HG03039 (cell line): ENCODE results near the gene ATG2B.

Experiments
- ATAC-seq: cut with Tn5 transposase; IDR thresholded peaks from one replicate; pipeline ENCODE4 v1.9.1; 2021; ENCODE audit warnings: mild to moderate bottlenecking, moderate library complexity; ENCODE audit not compliant: unreplicated experiment

The ATG2B gene

DNA sequence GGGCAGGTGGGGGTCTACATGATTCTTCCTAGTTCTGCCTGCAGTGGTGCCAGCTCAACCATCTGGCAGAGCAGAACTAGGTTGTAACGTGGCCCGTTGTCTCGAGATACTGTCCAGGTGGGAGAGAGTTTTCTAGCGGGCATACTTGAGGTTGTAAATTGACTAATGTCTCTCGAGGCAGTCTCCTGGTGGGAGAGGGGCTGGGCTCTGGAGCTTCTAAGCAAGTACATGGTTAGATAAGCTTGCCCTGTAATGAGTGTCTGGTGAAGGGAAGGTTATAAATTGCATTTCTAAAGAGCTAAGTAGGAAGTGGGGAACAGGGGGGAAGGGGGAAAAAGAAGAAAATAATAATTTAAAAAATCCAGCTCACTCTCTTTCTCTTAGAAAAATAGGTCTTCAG, 89.0 kb downstream of the ATG2B start:
- no peak for ATAC-seq

DNA sequence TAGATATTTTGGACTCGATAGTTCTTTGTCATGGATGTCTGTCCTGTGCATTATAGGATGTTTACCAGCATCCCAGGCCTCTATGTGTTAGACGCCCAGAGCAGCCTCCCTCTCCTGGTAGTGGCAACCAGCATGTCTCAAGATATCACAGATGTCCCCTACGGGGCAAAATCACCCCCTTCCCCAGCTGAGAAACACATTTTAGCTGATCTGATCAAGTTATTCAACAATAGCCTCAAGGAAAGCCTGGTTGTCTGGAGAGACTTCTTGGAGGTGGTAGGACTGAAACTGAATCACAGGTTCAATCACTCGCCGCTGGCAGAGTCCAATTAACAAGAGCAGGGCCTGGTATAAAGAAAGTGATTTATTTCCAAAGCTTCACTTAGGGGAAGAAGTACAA, 89.5 kb downstream of the ATG2B start:
- no peak for ATAC-seq

DNA sequence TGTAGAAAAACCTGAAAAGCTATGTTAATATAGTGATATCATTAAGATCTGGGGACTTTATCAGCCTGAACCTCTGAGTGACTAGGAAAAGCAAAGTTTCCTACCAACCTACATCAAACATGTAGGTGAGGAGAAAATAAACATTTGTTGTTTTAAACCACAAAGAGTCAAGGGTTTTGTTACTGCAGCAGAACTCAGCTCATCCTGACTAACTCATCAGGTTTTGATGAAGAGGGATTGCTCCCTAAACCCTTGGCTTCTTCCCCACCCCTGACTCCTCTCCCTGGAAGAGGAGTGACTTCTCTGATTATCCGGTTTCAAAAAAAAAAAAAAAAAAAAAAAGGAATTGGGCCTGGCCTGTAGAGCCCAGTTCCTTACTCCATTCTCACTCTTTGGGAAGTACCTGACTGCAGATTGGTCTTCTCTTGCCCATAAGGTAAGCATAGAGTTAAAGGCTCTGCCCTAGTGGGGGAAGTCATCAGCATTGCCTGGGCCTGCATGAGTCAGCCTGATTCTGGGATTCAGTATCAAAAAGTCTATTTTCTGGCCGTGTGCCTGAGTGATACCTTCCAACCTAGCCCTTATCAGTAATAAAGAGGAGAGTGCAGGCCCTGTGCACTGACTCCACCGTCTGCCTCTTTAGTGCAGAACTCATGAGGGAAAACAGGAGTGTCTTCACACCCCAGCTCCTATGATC, 90.2 kb downstream of the ATG2B start:
- no peak for ATAC-seq

DNA sequence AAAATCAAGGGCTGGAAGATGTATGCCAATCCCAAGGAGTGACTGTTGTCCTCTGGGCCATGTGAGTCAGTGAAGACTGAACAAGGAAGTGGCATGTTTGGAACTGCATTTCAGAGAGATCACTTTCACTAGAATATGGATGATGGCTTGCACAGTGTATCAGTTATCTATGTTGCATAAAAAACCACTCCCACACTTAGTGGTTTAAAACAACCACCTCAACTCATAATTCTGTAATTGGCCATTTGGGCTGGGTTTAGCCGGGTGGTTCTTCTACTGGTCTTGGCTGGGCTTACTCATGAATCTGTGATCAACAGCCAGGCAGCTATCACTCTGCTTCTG, 91.7 kb downstream of the ATG2B start:
- no peak for ATAC-seq

DNA sequence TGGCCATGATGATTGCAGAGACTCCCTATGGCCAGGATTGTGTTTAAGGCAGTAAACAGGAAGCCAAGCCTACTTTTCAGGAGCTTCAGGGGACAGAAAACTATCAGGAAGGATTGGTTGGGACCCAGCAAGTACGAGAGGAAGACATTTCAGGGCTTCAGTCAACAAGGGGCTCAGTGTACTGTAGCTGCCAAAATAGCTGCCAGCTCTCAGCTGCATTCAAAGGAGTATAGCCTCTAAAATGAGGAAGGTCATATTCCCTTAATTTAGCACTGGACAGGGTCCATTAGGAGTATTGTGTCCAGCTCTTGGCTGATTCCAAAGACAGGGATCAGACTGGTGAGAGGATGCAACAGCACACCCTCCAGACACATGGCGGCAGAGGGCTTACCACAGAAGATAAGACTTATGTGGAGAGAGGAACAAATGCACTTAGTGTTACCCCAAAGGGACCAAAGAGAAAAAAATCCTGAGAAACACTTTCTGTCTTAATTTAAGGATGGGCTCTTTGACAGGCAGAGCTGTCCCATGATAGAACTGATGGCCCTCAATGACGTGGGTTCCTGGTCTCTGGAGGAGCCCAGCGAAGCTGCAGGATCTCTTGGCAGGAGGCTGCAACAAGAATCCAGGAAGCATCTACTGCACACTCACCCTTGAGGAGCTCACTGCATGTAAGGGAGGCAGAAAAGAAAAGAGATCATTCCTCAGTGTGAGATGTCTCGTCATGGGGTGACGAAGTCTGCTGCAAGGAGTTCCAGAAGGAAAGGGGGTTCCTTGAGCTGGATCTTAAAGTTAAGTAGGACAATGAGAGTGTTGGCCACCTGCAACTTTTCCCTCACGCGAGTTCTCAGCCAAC, 92.3 kb downstream of the ATG2B start:
- ATAC-seq: no peak

DNA sequence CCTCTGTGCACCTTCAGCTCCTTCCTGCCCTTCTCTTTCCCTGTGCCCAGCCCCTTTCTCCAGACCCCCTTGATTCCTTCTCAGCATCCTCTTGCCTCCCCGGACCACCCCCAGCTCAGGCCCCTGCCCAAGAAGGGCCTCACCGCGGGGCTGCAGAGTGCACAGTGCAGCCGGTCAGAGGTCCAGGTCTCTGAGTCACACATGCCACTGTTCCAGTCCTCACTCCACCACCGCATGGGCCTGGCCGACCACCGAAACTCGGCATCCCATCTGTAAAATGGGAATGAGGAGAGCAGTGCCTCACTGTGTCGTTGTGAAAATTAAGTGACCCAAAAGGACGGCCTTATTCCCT, 93.8 kb downstream of the ATG2B start:
- ATAC-seq: no peak

DNA sequence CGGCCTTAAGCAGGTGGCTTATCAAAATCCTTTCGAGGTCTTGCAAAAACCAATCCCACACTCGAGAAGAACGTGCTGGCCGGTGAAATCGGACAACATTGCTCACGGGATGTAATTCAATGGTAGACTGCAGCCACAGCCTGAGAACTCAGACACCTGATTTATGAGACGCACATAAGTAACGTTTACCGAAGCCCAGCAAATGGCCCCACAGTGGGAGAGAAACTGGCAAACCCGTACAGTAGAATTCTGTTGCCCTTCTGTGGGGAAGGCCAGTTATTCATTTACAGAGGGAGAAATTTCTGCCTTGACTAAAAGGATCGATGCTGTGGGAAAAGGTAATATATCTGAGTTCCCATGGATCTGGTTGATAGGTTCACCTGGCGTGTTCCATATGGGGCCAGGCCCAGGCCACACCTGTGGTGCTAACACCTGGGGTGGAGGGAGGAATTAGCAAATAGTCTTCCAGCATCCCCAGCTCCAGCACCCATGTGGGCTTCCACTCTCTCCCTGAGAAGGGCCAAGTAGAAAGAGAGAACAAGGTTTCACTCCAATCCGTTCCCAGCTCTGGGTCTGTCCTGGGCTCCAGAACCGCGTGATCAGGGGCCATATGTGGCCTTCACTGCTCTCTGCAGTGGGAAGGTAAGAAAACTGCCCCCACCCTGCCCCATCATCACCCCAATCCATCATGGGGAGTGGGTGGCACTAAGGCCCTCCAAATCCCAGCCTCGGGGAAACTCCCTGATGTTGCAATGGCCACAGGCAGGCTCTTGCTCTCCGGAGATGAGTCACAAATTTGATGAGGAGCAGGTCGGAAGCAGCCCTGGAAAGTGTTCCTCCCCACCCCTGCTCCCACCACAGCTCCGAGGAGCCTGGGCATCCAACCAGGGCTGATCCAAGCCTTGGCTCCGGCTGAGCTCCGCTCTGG, 94.4 kb downstream of the ATG2B start:
- no peak for ATAC-seq

DNA sequence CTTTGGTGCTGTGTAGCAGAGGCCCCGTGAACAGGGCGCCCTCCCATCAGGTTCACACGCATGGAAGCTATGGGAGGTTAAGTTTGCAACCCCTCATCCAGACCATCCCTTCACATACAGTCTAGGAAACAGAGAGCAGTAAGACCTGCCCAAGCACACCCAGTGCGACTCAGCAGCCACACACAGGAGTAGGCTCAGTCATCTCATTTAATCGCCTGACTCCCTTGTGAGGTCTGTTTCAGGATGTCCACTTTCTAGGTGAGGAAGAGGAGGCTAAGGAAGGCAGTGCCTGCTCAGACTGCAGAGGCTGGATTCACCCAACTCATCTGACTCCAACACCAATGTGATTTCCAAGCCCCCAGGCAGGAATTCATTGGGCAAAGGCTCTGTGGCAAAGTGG, 95.2 kb downstream of the ATG2B start:
- no peak for ATAC-seq

DNA sequence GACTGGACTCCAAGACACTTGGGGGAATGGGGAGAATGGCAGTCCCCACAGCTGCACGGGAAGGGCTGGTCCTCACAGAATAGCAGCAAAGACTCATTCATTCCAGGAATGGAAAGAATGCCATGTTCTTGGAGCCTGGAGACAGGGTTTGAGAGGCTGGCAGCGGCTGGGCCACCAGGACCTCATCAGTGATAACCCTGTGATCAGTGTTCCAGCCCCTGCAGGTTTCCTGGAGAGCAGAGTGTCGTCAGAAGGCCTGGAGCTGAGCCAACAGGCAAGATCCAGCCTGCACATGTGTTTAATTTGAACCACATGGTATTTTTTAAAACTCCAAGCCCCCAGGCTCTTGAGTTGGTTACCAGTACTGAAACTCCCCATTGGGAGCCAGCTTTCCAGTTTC, 95.8 kb downstream of the ATG2B start:
- no peak for ATAC-seq

DNA sequence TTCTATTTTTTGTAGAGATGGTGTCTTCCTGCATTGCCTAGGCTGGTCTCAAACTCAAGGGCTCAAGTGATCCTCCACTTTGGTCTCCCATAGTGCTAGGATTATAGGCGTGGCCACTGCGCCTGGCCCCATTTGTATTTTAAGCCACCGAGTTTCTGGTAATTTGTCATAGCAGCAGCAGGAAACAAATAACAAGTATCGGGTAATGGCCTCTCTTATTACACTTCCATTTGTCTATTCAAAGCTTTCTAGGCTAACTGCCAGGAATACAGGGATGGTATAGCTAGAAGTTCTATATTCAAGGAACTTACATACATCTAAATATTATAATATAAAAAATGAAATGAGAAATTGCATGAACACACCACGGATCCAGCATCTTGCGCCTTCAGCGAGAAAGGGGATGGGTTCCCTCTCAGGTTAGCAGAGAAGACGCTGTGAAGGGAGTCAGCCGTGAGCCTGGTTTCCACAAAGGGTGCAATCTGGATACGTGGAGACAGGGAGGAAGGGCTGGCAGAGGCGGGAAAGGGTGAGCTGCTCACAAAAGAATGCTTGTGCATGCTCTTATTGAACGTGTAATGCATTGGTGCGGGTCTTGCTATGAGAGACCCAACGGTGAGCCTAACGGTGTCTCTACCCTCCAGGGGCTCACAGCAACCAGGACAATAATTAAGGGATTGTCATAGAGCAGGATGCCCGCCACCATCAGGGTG, 97.6 kb downstream of the ATG2B start:
- no peak for ATAC-seq

DNA sequence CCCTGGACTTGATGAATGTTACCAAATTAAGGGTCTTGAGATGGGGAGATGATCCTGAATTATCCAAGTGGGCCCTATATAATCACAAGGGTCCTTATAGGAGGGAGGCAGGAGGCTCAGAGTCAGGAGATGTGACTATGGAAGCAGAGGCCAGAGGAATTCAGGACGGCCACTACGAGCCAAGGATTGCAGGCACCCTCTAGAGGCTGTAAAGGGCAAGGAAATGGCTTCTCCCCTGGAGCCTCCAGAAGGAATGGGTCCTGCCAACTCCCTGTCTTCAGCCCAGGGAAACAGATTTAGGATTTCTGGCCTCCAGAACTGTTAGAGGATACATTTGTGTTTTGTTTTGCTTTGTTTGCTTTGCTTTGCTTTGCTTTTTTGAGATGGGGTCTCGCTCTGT, 98.3 kb downstream of the ATG2B start:
- no peak for ATAC-seq

DNA sequence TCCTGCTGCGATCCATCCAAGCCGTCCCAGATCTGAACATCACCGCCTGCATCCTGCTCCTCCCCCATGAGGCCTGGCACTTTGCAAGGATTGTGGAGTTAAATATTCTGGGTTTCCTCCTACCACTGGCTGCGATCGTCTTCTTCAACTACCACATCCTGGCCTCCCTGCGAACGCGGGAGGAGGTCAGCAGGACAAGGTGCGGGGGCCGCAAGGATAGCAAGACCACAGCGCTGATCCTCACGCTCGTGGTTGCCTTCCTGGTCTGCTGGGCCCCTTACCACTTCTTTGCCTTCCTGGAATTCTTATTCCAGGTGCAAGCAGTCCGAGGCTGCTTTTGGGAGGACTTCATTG, 99.0 kb downstream of the ATG2B start:
- no peak for ATAC-seq

DNA sequence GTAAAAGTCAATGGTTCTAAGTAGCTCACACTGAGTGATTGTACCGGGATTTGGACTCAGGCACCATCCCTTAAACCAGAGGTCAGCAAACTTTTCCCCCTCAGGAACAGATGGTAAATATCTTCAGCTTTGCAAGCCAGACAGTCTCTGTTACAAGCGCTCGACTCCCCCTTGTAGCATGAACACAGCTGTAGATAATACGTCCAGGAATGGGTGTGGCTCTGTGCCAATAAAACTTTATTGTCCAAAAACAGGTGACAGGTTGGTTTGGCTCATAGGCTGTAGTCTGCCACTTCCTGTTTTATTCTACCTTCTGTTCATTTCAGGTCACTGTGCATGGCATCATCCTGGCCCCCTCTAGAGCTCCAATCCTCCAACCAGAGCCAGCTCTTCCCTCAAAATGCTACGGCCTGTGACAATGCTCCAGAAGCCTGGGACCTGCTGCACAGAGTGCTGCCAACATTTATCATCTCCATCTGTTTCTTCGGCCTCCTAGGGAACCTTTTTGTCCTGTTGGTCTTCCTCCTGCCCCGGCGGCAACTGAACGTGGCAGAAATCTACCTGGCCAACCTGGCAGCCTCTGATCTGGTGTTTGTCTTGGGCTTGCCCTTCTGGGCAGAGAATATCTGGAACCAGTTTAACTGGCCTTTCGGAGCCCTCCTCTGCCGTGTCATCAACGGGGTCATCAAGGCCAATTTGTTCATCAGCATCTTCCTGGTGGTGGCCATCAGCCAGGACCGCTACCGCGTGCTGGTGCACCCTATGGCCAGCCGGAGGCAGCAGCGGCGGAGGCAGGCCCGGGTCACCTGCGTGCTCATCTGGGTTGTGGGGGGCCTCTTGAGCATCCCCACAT, 99.6 kb downstream of the ATG2B start:
- no peak for ATAC-seq

DNA sequence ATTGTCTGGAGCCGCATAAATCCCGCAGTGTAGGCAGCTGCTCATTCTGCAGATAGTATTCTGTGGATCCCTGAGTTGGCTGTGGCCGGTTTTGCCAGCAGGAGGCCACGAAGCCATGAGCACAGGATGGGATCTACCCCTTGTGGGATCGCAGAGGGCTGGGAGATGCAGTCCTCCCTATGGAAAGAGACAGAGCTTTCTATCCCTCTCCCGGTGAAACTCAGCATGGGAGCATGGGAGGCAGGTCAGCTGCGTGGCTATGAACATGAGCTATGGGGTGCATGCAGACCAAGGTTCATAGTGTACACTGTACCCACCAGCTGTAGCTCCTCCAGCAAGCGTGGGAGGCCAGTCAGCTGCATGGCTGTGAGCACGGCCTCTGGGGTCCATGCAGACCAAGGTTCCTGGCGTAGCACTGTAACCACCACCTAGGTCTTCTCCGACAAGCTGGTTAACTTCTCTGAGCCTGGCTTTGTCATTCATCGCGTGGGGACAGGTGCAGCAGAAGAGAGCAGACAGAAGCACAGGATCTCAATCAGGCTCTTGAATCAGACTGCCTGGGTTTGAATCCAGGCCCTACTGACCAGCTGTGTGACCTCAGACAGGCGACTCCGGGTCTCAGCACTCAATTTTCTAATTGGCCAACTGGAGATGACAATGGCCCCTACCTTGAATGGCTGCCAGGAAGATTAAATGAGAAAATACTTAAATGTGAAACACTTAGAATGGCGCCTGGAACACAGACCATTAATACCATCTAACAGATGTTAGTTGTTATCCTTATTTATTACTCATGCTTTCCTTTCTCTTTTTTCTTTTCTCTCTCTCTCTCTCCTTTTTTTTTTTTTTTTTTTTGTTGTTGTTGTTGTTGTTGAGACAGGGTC, 101.1 kb downstream of the ATG2B start:
- no peak for ATAC-seq

DNA sequence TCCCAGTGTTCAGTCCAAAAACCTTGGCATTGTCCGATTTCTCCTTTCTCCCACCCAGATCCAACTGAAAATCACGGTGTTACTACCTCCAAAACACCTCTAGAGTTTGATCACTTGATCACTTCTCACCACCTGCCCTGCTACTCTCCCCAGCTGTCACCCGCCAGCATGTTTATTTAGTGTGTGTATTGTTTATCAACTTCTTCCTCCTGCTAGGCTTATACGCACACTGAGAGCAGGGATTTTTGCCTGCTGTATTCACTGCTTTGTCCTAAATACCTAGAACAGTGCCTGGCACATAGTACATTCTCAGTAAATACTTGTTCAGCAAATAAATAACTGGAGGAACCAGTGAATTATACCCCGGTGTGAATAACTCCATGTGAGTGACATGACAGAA, 102.1 kb downstream of the ATG2B start:
- no peak for ATAC-seq

DNA sequence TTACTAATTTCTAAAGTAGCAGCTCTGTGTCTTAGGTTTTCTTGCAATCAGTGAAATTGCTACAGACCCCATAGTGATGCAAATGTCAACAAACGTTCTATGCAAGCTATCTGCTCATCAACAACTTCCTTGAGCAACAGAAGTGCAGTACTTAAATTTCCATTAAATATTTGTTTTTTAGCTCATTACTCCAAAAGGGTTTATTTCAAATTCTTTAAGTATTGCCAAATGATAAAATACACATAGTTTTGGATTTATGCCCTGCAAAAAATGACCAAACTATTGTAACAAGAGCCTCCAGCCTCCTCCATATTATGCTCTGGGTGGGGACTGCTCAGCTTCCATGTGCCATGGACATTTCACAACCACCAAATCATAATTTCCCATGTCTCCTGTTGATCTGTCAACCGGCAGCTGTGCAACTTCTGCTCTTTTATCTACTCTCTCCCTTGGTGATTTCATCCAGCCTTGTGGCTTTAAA, 102.8 kb downstream of the ATG2B start:
- ATAC-seq: no peak

DNA sequence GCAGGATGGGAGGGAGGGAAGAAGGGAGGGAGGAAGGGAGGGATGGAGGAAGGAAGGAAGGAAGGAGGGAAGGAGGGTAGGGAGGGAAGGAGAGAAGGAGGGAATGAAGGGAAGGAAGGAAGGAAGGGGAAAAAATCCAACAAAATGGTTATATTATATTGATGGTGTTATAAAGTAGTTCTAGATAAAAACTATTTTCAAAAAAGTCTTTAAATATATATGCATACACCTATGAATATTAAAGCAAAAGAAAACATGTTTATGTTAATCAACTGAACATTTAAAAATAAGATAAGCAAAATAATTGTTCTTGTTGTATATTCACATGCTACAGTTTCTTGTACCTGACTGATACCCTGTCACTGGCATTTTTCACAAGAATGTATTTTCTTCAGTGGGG, 105.2 kb downstream of the ATG2B start:
- ATAC-seq: no peak

DNA sequence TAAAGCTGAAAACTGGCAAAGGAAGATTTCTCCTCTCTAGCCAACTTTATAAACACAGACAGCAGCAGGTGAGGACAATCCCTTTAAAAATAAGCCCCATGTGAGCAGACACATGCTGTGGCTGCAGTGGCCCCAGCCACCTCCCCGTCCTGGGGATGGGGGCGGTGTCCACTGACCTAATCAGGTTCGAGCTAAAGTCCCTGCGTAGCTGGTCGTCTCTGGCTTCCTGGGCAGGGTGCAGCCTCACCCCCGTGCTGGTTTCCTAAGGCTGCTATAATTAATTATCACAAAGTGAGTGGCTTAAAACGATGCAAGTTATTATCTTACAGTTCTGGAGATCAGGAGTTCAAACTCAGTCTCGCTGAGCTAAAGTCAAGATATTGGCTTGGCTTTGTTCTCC, 106.1 kb downstream of the ATG2B start:
- ATAC-seq: no peak

DNA sequence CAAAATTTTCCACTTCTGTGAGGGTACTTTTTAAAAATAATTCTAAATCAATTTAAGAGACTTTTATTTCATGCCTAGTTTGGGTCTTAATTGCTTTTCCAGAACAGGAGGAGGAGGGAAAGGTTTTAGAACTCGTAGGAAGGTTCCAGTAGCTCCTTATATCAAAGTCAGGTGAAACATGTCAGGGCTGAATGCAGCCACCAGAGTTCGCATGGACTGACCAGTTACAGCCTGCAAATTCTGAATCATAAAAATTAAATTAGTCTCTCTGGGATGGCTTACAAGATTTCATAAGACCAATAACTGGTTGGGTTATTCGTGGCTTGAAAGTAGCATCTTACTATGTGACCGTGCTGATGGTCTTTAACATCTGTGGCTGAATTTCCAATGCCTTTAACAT, 106.7 kb downstream of the ATG2B start:
- ATAC-seq: no peak
